ENCODE measurements around the gene HAUS1. TPM values are rescaled to one million over a fixed set of nuclear protein-coding genes. Genes with fewer than 3 reads are reported as not detected.

HAUS1 gene
- total RNA-seq, 1 experiment from 2014 or later = 33.3 TPM

DNA sequence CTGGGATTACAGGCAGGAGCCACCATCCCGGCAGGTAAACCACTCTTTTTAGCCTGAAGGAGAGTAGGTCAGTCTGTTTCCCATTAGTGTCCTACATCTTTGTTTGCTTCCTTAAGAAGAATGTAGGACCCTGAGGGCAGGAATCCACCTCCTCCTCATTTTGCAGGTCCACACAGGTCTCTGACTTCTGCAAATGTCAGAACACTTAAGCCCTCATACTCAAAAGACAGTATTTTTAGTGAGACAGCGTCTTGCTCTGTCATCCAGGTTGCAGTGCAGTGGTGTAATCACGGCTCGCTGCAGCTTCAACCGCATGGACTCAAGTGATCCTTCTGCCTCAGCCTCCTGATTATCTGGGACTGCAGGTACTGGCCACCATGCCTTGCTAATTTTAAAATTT is 41.4 kb upstream of the HAUS1 start:
- TF ChIP-seq EZH2 (IDR thresholded peaks at IDR 0.05; ENCODE audit: low read depth) = no peak
- TF ChIP-seq, protein P1, sequence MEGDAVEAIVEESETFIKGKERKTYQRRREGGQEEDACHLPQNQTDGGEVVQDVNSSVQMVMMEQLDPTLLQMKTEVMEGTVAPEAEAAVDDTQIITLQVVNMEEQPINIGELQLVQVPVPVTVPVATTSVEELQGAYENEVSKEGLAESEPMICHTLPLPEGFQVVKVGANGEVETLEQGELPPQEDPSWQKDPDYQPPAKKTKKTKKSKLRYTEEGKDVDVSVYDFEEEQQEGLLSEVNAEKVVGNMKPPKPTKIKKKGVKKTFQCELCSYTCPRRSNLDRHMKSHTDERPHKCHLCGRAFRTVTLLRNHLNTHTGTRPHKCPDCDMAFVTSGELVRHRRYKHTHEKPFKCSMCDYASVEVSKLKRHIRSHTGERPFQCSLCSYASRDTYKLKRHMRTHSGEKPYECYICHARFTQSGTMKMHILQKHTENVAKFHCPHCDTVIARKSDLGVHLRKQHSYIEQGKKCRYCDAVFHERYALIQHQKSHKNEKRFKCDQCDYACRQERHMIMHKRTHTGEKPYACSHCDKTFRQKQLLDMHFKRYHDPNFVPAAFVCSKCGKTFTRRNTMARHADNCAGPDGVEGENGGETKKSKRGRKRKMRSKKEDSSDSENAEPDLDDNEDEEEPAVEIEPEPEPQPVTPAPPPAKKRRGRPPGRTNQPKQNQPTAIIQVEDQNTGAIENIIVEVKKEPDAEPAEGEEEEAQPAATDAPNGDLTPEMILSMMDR (conservative IDR thresholded peaks at IDR 0.05) = no peak
- no peaks in the 10 kb centered on the region for H3K79me2 ChIP-seq (ENCODE audit: low read depth)
- intact Hi-C loops (cut with micrococcal nuclease; ENCODE audit: unreplicated experiment) = no loop called here
- no peak overlapping the region for H2AFZ ChIP-seq
- no TSS peak for BruUV-seq (replicated peaks)
- no peak overlapping the region for H3K27ac ChIP-seq
- no peaks in the 10 kb centered on the region for H3K9me2 ChIP-seq (ENCODE audit: insufficient read depth)
- H4K20me1 ChIP-seq (ENCODE audit: insufficient read depth) = no peaks in the 10 kb centered on the region
- H3K27me3 ChIP-seq (ENCODE audit: insufficient read depth, low read depth) = no peaks in the 10 kb centered on the region
- H3K9me3 ChIP-seq (ENCODE audit: insufficient read depth, low read depth) = 0 out of 2 replicates have a peak, but pooled peaks cover 3% of the 10 kb centered on the region
- ChIA-PET CTCF (no interaction called here), POLR2A (ENCODE audit: unreplicated experiment) (no interaction called here)
- DNase-seq = no peak
- H3K4me2 ChIP-seq = no peak overlapping the region
- no peaks in the 10 kb centered on the region for H3K4me1 ChIP-seq (replicated peaks; ENCODE audit: insufficient read depth)
- H3K36me3 ChIP-seq (ENCODE audit: low read depth) = no peaks in the 10 kb centered on the region
- H3K4me3 ChIP-seq = no peak overlapping the region
- no peaks in the 10 kb centered on the region for H3F3A ChIP-seq (ENCODE audit: insufficient read depth, low read depth)

DNA sequence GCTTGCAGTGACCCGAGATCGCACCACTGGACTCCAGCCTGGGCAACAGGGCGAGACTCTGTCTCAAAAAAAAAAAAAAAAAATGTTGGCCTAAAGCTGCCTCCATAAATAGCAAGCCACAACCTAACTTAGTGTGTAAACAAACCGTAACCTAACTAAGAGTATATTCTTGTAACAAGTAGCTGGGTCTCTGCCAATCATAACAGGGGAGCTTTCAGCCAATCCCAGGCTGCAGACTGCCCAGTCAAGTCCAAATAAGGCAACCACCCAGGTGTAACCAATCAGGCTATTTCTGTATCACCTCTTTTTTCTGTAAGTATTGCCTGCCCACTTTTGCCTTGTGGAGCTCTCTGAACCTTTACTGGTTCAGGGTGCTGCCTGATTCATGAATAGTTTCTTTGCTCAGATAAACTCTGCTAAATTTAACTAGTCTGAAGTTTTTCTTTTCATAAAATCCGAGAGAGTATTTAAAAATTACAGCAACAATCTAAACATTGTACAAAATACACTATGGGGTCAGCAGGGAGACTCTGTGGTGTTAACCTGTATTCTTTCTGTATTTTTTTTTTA is 36.7 kb upstream of the HAUS1 start:
- Histone ChIP-seq H3K9me3 (ENCODE audit: insufficient read depth, low read depth) (0 out of 2 replicates have a peak, but pooled peaks cover 3% of the 10 kb centered on the region), H3K36me3 (ENCODE audit: low read depth) (no peaks in the 10 kb centered on the region), H2AFZ (no peak overlapping the region), H3K27ac (no peak overlapping the region), H3K79me2 (ENCODE audit: low read depth) (no peaks in the 10 kb centered on the region), H3K9me2 (ENCODE audit: insufficient read depth) (no peaks in the 10 kb centered on the region), H3K4me3 (no peak overlapping the region), H3K4me2 (no peak overlapping the region), H3F3A (ENCODE audit: insufficient read depth, low read depth) (no peaks in the 10 kb centered on the region), H3K27me3 (ENCODE audit: insufficient read depth, low read depth) (no peaks in the 10 kb centered on the region), H3K4me1 (replicated peaks; ENCODE audit: insufficient read depth) (no peaks in the 10 kb centered on the region), H4K20me1 (ENCODE audit: insufficient read depth) (no peaks in the 10 kb centered on the region)
- DNase-seq = peak in 1 of 2 experiments; percentile 55
- CTCF ChIA-PET = no interaction called here
- POLR2A ChIA-PET (ENCODE audit: unreplicated experiment) = interaction anchor here (0.6 kb wide), 1 partner anchor 402 kb away, joined by 3 read pairs; no protein-coding TSS in a partner anchor
- intact Hi-C loops (cut with micrococcal nuclease; ENCODE audit: unreplicated experiment) = no loop called here
- TF ChIP-seq, protein P1 (conservative IDR thresholded peaks at IDR 0.05) = no peak
- no peak for TF ChIP-seq EZH2 (IDR thresholded peaks at IDR 0.05; ENCODE audit: low read depth)
- BruUV-seq (replicated peaks) = no TSS peak

DNA sequence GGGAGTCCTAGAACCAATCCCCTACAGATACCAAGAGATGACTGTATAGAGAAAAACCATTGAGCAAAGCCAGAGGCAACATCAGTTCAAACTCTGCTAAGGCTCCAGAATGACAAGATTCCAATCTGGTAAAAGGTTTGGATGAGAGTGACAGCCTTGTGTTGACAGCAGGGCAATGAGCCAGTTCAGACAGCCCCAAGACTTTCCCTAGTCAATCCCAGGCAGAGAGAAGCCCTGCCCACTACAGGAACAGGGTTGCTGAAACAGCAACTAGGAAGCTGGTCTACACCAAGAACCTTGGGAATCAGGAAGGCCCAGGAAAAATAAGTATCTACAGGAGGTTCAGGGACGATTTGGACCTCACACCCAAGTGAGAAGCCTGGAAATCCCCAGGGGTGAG is 35.4 kb upstream of the HAUS1 start:
- no peaks in the 10 kb centered on the region for H3K27me3 ChIP-seq (ENCODE audit: insufficient read depth, low read depth)
- 0 out of 2 replicates have a peak, but pooled peaks cover 6% of the 10 kb centered on the region for H3F3A ChIP-seq (ENCODE audit: insufficient read depth, low read depth)
- no peaks in the 10 kb centered on the region for H3K9me2 ChIP-seq (ENCODE audit: insufficient read depth)
- H3K4me1 ChIP-seq (replicated peaks; ENCODE audit: insufficient read depth) = no peaks in the 10 kb centered on the region
- no peak overlapping the region for H3K4me3 ChIP-seq
- TF ChIP-seq EZH2 (IDR thresholded peaks at IDR 0.05; ENCODE audit: low read depth) = no peak
- H3K36me3 ChIP-seq (ENCODE audit: low read depth) = no peaks in the 10 kb centered on the region
- H3K4me2 ChIP-seq = no peak overlapping the region
- H2AFZ ChIP-seq = no peak overlapping the region
- no TSS peak for BruUV-seq (replicated peaks)
- no peaks in the 10 kb centered on the region for H3K79me2 ChIP-seq (ENCODE audit: low read depth)
- intact Hi-C loops (cut with micrococcal nuclease; ENCODE audit: unreplicated experiment) = no loop called here
- POLR2A ChIA-PET (ENCODE audit: unreplicated experiment) = no interaction called here
- CTCF ChIA-PET = no interaction called here
- H3K27ac ChIP-seq = no peak overlapping the region
- no peak for DNase-seq
- H4K20me1 ChIP-seq (ENCODE audit: insufficient read depth) = no peaks in the 10 kb centered on the region
- H3K9me3 ChIP-seq (ENCODE audit: insufficient read depth, low read depth) = 0 out of 2 replicates have a peak, but pooled peaks cover 3% of the 10 kb centered on the region

DNA sequence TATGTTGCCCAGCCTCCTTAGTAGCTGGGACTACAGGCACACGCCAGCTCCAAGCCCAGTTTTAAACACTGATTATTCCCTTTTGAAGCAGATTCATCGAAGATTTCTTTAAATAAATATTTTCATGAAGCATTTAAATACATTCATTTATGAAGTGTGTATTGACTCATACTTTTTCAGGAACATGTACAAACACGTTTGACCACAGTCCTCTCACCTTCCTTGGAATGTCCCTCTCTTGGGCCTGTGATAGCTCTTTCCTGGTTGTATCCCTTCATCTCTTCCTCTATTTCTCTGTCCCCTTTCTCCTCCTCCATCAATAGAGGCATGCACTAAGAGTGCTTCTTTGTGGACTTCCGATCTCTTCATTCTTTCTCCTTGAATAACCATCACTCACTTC is 34.7 kb upstream of the HAUS1 start:
- Histone ChIP-seq H3K27ac (no peak overlapping the region), H3K27me3 (ENCODE audit: insufficient read depth, low read depth) (no peaks in the 10 kb centered on the region), H3K9me3 (ENCODE audit: insufficient read depth, low read depth) (0 out of 2 replicates have a peak, but pooled peaks cover 3% of the 10 kb centered on the region), H3F3A (ENCODE audit: insufficient read depth, low read depth) (peaks cover 13% of the 10 kb centered on the region; the same call in 1 of the 2 replicates), H3K4me1 (replicated peaks; ENCODE audit: insufficient read depth) (0 out of 2 replicates have a peak, but pooled peaks cover 3% of the 10 kb centered on the region), H3K4me3 (no peak overlapping the region), H4K20me1 (ENCODE audit: insufficient read depth) (no peaks in the 10 kb centered on the region), H3K4me2 (no peak overlapping the region), H3K36me3 (ENCODE audit: low read depth) (no peaks in the 10 kb centered on the region), H2AFZ (no peak overlapping the region), H3K9me2 (ENCODE audit: insufficient read depth) (no peaks in the 10 kb centered on the region), H3K79me2 (ENCODE audit: low read depth) (no peaks in the 10 kb centered on the region)
- POLR2A ChIA-PET (ENCODE audit: unreplicated experiment) = no interaction called here
- DNase-seq = peak in 1 of 2 experiments; percentile 42
- TF ChIP-seq, protein P1 (conservative IDR thresholded peaks at IDR 0.05) = no peak
- no TSS peak for BruUV-seq (replicated peaks)
- CTCF ChIA-PET = no interaction called here
- intact Hi-C loops (cut with micrococcal nuclease; ENCODE audit: unreplicated experiment) = no loop called here

All from PC-9 (cell line).